IMR-90 (cell line): ENCODE measurements around the gene PTCH2. TPM values are rescaled to one million over a fixed set of nuclear protein-coding genes. Genes with fewer than 3 reads are reported as not detected.
A peak's percentile ranks its signal among the peaks of the same experiment; 100 is the strongest.

Experiments used
- ATAC-seq: fragments of 200-7000 bp; cut with Tn5 transposase; 2 replicates; pipeline ENCODE4 v1.9.1; 2020; ENCODE audit warnings: low read depth, mild to moderate bottlenecking, moderate library complexity
- BruUV-seq: library from RNA; stranded (reverse); fragments of 400-500 nt; replicated peaks from 2 replicates; lab custom pipeline; 2021; lab: Mats Ljungman, UMichigan
- CTCF ChIA-PET: fragments of 300-600 bp; formaldehyde crosslinking; extraction: SDS; loops from one replicate; lab custom pipeline; 2021; ENCODE audit warnings: antibody characterized with exemption; lab: Yijun Ruan, JAX
- POLR2A ChIA-PET: fragments of 300-600 bp; sonication (Branson Sonifier 250); formaldehyde crosslinking; loops from one replicate; lab custom pipeline; 2022; ENCODE audit warnings: antibody characterized with exemption; ENCODE audit not compliant: unreplicated experiment; lab: Charles Lee
- DNase-seq: peaks from one replicate; pipeline ENCODE4 v3.0.0; 2013
- H2AFZ ChIP-seq: replicated peaks from 2 replicates; pipeline ENCODE3; 2013; ENCODE audit warnings: low read length, mild to moderate bottlenecking; ENCODE audit not compliant: poor library complexity
- H2AK5ac ChIP-seq: 2 replicates; pipeline ENCODE4 v1.6.1; 2013; ENCODE audit warnings: low read depth, low read length, inconsistent platforms
- H2AK9ac ChIP-seq: replicated peaks from 2 replicates; pipeline ENCODE3; 2013; ENCODE audit warnings: mild to moderate bottlenecking, low read depth, low read length, moderate library complexity; ENCODE audit not compliant: poor library complexity
- H2BK120ac ChIP-seq: 2 replicates; pipeline ENCODE4 v1.6.1; 2013; ENCODE audit warnings: low read depth, low read length, inconsistent platforms
- H2BK15ac ChIP-seq: 3 replicates; pipeline ENCODE4 v1.6.1; 2013; ENCODE audit warnings: low read depth, low read length, inconsistent platforms
- H2BK20ac ChIP-seq: 2 replicates; pipeline ENCODE4 v1.6.1; 2013; ENCODE audit warnings: low read depth, mild to moderate bottlenecking, inconsistent platforms, low read length, moderate library complexity
- H2BK5ac ChIP-seq: 2 replicates; pipeline ENCODE4 v1.6.1; 2013; ENCODE audit warnings: mild to moderate bottlenecking, low read depth, low read length, inconsistent platforms; ENCODE audit not compliant: poor library complexity, severe bottlenecking
- H3K14ac ChIP-seq: replicated peaks from 2 replicates; pipeline ENCODE4 v1.6.1; 2013; ENCODE audit warnings: low read depth, low read length, inconsistent platforms
- H3K18ac ChIP-seq: 2 replicates; pipeline ENCODE4 v1.6.1; 2013; ENCODE audit warnings: low read depth, low read length, control low read depth
- H3K23ac ChIP-seq: 2 replicates; pipeline ENCODE4 v1.6.1; 2013; ENCODE audit warnings: low read depth, low read length, inconsistent platforms
- H3K27ac ChIP-seq: 2 replicates; pipeline ENCODE4 v1.5.1; 2013; ENCODE audit warnings: mild to moderate bottlenecking, control low read depth, low read length; ENCODE audit not compliant: insufficient read depth
- H3K27me3 ChIP-seq: 2 replicates; pipeline ENCODE4 v1.6.1; 2013; ENCODE audit warnings: low read length; ENCODE audit not compliant: control insufficient read depth, insufficient read depth
- H3K36me3 ChIP-seq: 2 replicates; pipeline ENCODE4 v1.6.1; 2013; ENCODE audit warnings: low read length, mixed read lengths; ENCODE audit not compliant: control insufficient read depth, insufficient read depth
- H3K4ac ChIP-seq: 2 replicates; pipeline ENCODE4 v1.6.1; 2013; ENCODE audit warnings: low read depth, low read length, inconsistent platforms
- H3K4me1 ChIP-seq: 2 replicates; pipeline ENCODE4 v1.6.1; 2013; ENCODE audit warnings: low read length, mixed read lengths; ENCODE audit not compliant: control insufficient read depth, insufficient read depth
- H3K4me2 ChIP-seq: 2 replicates; pipeline ENCODE4 v1.6.1; 2013; ENCODE audit warnings: low read depth, mild to moderate bottlenecking, control low read depth, low read length, moderate library complexity
- H3K4me3 ChIP-seq: 2 replicates; pipeline ENCODE4 v1.5.1; 2013; ENCODE audit warnings: low read depth, mild to moderate bottlenecking, control low read depth, low read length, moderate library complexity; ENCODE audit not compliant: insufficient read depth
- H3K56ac ChIP-seq: 2 replicates; pipeline ENCODE4 v1.6.1; 2013; ENCODE audit warnings: low read length, inconsistent platforms; ENCODE audit not compliant: insufficient read depth; ENCODE audit errors: extremely low read depth
- H3K79me1 ChIP-seq, 2 experiments: 2 replicates each; pipeline ENCODE4 v1.6.1; 2013; ENCODE audit warnings: low read length in 2 of 2, inconsistent platforms in 1 of 2, low read depth in 1 of 2
- H3K9ac ChIP-seq: 2 replicates; pipeline ENCODE4 v1.6.1; 2013; ENCODE audit warnings: low read depth, low read length, control low read depth
- H3K9me1 ChIP-seq: 2 replicates; pipeline ENCODE4 v1.6.1; 2013; ENCODE audit warnings: low read length, inconsistent platforms; ENCODE audit not compliant: insufficient read depth
- H3K9me3 ChIP-seq: 2 replicates; pipeline ENCODE4 v1.6.1; 2013; ENCODE audit warnings: low read length; ENCODE audit not compliant: control insufficient read depth, insufficient read depth
- H4K20me1 ChIP-seq: 2 replicates; pipeline ENCODE4 v1.6.1; 2013; ENCODE audit warnings: low read length, inconsistent platforms; ENCODE audit not compliant: insufficient read depth
- H4K5ac ChIP-seq: 2 replicates; pipeline ENCODE4 v1.6.1; 2013; ENCODE audit warnings: mild to moderate bottlenecking, low read depth, low read length, control low read depth
- H4K8ac ChIP-seq, 2 experiments: 2 replicates each; pipeline ENCODE4 v1.6.1; 2013; ENCODE audit warnings: low read depth in 2 of 2, low read length in 2 of 2, control low read depth in 1 of 2, inconsistent platforms in 1 of 2
- H4K91ac ChIP-seq: 2 replicates; pipeline ENCODE4 v1.6.1; 2013; ENCODE audit warnings: low read depth, low read length, inconsistent platforms; ENCODE audit not compliant: insufficient read depth
- BHLHE40 ChIP-seq: fragments of 150-350 bp; IDR thresholded peaks from 2 replicates; pipeline ENCODE4 v1.6.1; 2016; ENCODE audit warnings: mild to moderate bottlenecking, low read depth, low read length
- CHD1 ChIP-seq: IDR thresholded peaks from 2 replicates; pipeline ENCODE4 v1.6.1; 2012; ENCODE audit warnings: low read depth, low read length, improper control_type of control experiment
- MAFK ChIP-seq: IDR thresholded peaks from 2 replicates; pipeline ENCODE4 v1.6.1; 2012; ENCODE audit warnings: low read depth, low read length, improper control_type of control experiment
- MAZ ChIP-seq: IDR thresholded peaks from 2 replicates; pipeline ENCODE4 v1.6.1; 2012; ENCODE audit warnings: low read depth, mild to moderate bottlenecking, low read length, improper control_type of control experiment, moderate library complexity, borderline replicate concordance
- MXI1 ChIP-seq: IDR thresholded peaks from 2 replicates; pipeline ENCODE4 v1.6.1; 2012; ENCODE audit warnings: low read depth, mild to moderate bottlenecking, low read length, moderate library complexity, borderline replicate concordance
- NFE2L2 ChIP-seq: fragments of 150-350 bp; IDR thresholded peaks from 2 replicates; pipeline ENCODE4 v1.6.1; 2016; ENCODE audit warnings: low read depth, mild to moderate bottlenecking, low read length
- POLR2A ChIP-seq: IDR thresholded peaks from 2 replicates; pipeline ENCODE4 v1.6.1; 2012; ENCODE audit warnings: mild to moderate bottlenecking, low read depth, low read length
- RAD21 ChIP-seq: IDR thresholded peaks from 2 replicates; pipeline ENCODE4 v1.6.1; 2012; ENCODE audit warnings: low read length, improper control_type of control experiment
- RCOR1 ChIP-seq: IDR thresholded peaks from 2 replicates; pipeline ENCODE4 v1.6.1; 2012; ENCODE audit warnings: mild to moderate bottlenecking, low read length, improper control_type of control experiment; ENCODE audit not compliant: insufficient replicate concordance
- WGBS, 2 experiments: methylation state at CpG; one replicate each; pipeline versions ENCODE4 v1.1.5 to v1.1.7; 2013; ENCODE audit warnings: missing lambda C conversion rate in 2 of 2; ENCODE audit not compliant: insufficient read length in 1 of 2; ENCODE audit errors: extremely low coverage in 2 of 2; 5-methylcytosine and 5-hydroxymethylcytosine counted together
- dilution Hi-C: fragments of 300-500 bp; cut with HindIII; formaldehyde crosslinking; loops from one replicate; pipeline ENCODE4 v1.14.3; 2018; ENCODE audit warnings: low sequenced_read_pairs; ENCODE audit not compliant: unreplicated experiment
- in situ Hi-C: fragments of 300-500 bp; cut with MboI; formaldehyde crosslinking; loops from 3 replicates; pipeline ENCODE4 v1.14.3; 2019; ENCODE audit warnings: low sequenced_read_pairs, inconsistent platforms, mixed read lengths
- intact Hi-C: fragments of 100-400 bp; cut with micrococcal nuclease; formaldehyde crosslinking; loops from 2 replicates; pipeline ENCODE4 v1.10.0; 2022
- polyA plus RNA-seq, 3 experiments: library from polyadenylated mRNA; depleted of rRNA; stranded (reverse); fragments of >200 nt; gene quantifications; 2 replicates each; pipeline ENCODE4 v1.2.3, GENCODE V29; 2012; ENCODE audit warnings: low replicate concordance in 1 of 3
- total RNA-seq: library from RNA; depleted of rRNA; stranded (reverse); fragments of >200 nt; gene quantifications from 2 replicates; pipeline ENCODE4 v1.2.3, GENCODE V29; 2012
- TF ChIP-seq, protein P1 (sequence below): fragments of 150-350 bp; IDR thresholded peaks from 2 replicates; pipeline ENCODE4 v1.6.1; 2017; ENCODE audit warnings: mild to moderate bottlenecking, antibody characterized with exemption, low read length, low read depth

Gene PTCH2
- total and polyA plus RNA-seq, 2 of the 4 experiments (the other 2 are of a cell fraction), result under 0.01 to 0.56 TPM

DNA sequence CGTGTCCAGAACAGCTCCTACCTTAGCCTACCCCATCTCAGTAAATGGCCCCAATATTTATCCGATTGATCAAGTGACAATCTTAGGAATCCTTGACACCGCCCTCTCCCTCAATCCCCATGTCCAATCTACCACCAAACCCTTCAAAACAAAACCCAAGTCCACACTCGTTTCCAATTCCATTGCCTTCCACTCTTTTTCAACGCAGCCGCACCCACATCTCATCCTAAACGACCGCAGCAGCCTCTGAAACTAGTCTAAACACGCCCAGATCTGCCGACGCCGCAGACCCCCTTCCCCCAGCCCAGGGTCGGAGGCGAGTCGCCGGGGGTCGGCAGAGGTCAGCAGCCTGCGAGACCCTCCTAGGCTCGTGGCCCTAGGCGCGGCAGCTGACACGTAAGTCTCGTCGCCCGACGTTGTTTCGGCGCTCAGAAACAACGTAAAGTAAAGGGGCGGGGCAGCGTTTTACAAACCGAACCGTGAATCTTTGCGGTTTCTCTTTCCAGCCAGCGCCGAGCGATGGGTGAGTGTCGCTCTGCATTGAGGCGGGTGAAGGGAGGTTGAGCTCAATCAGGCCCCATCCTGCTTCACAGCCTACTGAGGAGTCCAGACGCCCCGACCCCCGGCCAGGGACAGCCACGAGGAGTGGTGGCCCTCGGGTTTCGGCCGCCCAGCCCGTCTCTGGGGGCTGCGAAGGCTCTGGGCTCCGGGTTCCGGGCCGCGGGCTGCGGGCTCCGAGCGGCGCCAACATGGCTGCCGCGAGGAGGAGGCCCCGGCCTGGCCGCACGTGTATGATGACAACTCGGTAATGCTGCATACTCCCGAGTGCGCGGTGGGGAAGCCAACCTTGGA is 67.7 kb downstream of the PTCH2 start, which contains the start of gene RPS8:
TSS of gene RPS8 (plus strand) at position 463 of the 852 bp plus-strand sequence. CDS start at position 520, 57 bp downstream.
- Histone ChIP-seq H3K27ac (peak within 1 kb of the TSS; percentile 91), H3K9me3 (no peaks in the 10 kb centered on the region), H2BK20ac (no peak within 1 kb of the TSS), H3K27me3 (no peaks in the 10 kb centered on the region), H3K4me3 (peak within 1 kb of the TSS; percentile 78), H3K14ac (peak within 1 kb of the TSS; percentile 98), H3K79me1 (peaks cover 17 to 55% of the 10 kb centered on the region in 2 experiments), H4K8ac (peak within 1 kb of the TSS; percentile 92 to 99), H3K4me1 (peaks cover 12% of the 10 kb centered on the region), H2AK9ac (peak within 1 kb of the TSS; percentile 99), H3K36me3 (peaks cover 34% of the 10 kb centered on the region), H2AK5ac (peak within 1 kb of the TSS; percentile 95), H3K23ac (peak within 1 kb of the TSS; percentile 93), H4K20me1 (peaks cover 41% of the 10 kb centered on the region), H3K9me1 (peaks cover 12% of the 10 kb centered on the region), H3K9ac (peak within 1 kb of the TSS; percentile 98), H2AFZ (peak within 1 kb of the TSS; percentile 96), H3K4ac (peak within 1 kb of the TSS; percentile 97), H2BK5ac (peak within 1 kb of the TSS; percentile 87), H4K5ac (peak within 1 kb of the TSS; percentile 97), H3K4me2 (peak within 1 kb of the TSS; percentile 98), H4K91ac (peak within 1 kb of the TSS; percentile 82), H3K56ac (peak within 1 kb of the TSS; percentile 82), H3K18ac (peak within 1 kb of the TSS; percentile 49), H2BK120ac (peak within 1 kb of the TSS; percentile 46; the same call in 1 of the 2 replicates), H2BK15ac (no peak within 1 kb of the TSS)
- in situ Hi-C loops, result no loop called here
- dilution Hi-C loops, result no loop called here
- ChIA-PET POLR2A (interaction anchor here (0.5 to 1.1 kb wide), 6 partner anchors 9 to 745 kb away, joined by 3 to 5 read pairs (median 4); partner anchors contain the start of genes PLK3 and UROD), CTCF (interaction anchor here (0.6 to 1.2 kb wide), 3 partner anchors 25 to 1139 kb away, joined by 3 to 4 read pairs (median 3); partner anchors contain the start of gene PLK3)
- DNase-seq (peak; percentile 93), ATAC-seq (peak; percentile 87)
- intact Hi-C loops, result loop anchor here (2.0 kb wide), 1 partner anchor 37 kb away; the partner anchor contains the start of gene KIF2C
- TSS peak; percentile 93 for BruUV-seq
- TF ChIP-seq RAD21 (no peak), BHLHE40 (peak; percentile 36; the same call in 1 of the 2 replicates), RCOR1 (no peak), MAFK (peak; percentile 11; the same call in 1 of the 2 replicates), POLR2A (peak; percentile 99), MAZ (peak; percentile 45; the same call in 1 of the 2 replicates), NFE2L2 (peak; percentile 26; the same call in 1 of the 2 replicates), MXI1 (peak; percentile 82), CHD1 (no peak)
- TF ChIP-seq, protein P1, sequence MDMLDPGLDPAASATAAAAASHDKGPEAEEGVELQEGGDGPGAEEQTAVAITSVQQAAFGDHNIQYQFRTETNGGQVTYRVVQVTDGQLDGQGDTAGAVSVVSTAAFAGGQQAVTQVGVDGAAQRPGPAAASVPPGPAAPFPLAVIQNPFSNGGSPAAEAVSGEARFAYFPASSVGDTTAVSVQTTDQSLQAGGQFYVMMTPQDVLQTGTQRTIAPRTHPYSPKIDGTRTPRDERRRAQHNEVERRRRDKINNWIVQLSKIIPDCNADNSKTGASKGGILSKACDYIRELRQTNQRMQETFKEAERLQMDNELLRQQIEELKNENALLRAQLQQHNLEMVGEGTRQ, result 0 out of 2 replicates have a peak, but pooled peaks have one; percentile 47
- 0% methylated on average over 47 of the region's 65 CpGs; no CpG with 5 or more reads in 1 of the 2 experiments for WGBS, 2 experiments
